GM18909 (cell line): ENCODE measurements around the gene PDE4B.
A peak's percentile ranks its signal among the peaks of the same experiment; 100 is the strongest.

Experiments
- ATAC-seq: cut with Tn5 transposase; IDR thresholded peaks from one replicate; pipeline ENCODE4 v1.9.1; 2021; ENCODE audit warnings: mild to moderate bottlenecking; ENCODE audit not compliant: unreplicated experiment, poor library complexity

PDE4B gene

DNA sequence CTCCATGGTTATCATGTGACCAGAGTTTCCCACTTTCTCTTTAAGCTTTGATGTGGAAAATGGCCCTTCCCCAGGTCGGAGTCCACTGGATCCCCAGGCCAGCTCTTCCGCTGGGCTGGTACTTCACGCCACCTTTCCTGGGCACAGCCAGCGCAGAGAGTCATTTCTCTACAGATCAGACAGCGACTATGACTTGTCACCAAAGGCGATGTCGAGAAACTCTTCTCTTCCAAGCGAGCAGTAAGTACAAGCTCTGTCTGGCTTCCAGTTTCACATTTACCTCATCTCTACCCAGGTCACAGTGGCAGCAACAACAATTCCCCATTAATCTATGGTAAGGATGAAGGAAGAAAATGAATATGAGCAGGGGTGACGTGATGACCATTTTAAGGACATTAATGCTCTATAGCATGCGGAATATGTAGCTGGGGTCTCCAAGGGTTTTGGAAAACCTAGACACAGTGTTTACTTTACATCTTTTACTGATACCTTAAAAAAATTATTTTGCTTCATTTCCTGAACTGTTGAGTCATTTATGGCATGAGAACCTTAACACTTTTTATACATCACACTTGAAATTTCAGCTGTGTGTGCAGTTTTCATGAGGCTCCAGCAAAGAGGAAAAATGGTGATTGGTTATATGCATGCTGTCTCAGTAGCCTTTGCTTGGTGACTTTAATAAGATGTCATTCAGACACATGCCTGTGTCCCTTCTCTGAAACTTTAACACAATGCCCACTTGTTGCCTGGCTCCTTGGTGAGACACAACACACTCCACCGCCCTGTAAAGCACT is 454.9 kb downstream of the PDE4B start:
- peak; percentile 58 for ATAC-seq

DNA sequence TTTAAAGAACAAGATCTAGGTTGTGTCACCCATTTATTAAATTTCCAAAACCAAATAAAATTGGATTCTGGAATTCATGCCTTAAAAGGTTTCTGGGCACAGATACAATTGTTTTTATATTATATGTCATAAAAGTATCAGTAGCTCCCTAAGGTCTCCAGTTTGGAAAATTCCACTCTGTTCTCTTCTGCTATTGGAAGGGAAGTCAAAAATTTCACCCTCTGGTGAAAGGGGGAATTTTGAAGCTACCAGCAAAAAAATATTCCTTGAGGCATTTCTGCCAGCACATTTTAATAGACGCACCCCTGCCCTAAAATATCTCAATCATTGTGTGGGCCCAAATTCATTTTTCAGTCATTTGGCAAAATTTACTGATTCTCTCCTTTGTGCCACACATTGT is 455.6 kb downstream of the PDE4B start:
- no peak for ATAC-seq

GRCh38 chr1:66248746-66249145 is 456.1 kb downstream of the PDE4B start:
- ATAC-seq = no peak

GRCh38 chr1:66250075-66250474 is 457.4 kb downstream of the PDE4B start:
- ATAC-seq = no peak

DNA sequence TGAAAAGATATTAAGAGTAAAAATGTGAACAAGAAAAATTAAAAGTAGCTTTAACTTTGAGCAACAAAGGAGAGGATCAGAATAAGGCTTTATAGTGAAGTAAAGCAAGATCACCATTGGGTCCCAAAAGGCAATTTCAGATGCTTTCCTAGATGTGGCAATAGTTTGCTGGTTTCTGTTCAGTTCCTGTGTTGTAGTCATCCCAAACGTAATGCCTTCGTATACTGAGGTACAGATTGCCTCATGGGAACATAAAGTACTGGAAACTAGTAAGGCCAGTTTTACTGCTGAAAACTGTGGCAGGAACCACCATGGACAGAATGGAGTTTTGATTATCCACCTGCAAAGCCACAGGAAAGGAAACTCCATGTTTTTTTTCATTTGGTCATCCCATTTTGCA is 457.8 kb downstream of the PDE4B start:
- ATAC-seq = no peak

GRCh38 chr1:66251546-66251945 is 458.9 kb downstream of the PDE4B start:
- no peak for ATAC-seq

- ATAC-seq = peak; percentile 75
Measured at GRCh38 chr1:66253330-66253921, 460.7 kb downstream of the PDE4B start.

GRCh38 chr1:66254785-66255184 is 462.1 kb downstream of the PDE4B start:
- ATAC-seq = no peak

GRCh38 chr1:66256629-66257572 is 464.2 kb downstream of the PDE4B start:
- ATAC-seq = no peak

DNA sequence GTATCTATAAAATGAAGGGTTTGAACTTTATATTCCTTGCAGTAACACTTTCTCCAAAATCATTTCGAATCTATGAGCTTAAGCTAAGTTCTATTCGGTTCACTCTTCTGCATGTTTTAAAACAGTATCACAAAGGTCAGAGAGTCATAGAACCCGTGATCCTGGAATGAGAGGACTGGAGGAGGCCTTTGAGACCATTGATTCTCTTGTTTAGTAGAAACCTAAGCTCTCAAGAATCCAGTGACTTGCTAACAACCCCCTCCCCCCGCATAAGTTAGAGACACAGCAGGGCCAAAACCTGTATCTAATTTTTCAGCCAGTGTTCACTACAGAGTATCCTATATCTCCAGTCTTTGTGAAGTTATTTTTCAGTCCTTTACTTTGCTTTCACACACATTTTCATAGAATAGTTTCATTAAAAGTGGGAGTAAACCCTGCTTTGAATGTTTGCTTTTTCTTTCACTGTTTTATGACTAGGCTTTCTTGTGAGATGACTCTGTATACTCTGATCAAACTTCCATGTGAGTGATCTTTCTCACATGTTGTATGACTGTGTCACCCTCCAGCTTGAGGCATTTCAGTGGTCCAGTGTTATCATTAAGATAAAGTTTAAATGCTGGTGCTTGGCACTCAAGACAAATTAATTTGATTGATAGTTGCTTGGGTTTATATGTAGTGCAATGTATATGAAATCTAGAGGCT is 465.9 kb downstream of the PDE4B start:
- ATAC-seq = no peak

- ATAC-seq = no peak
Measured at GRCh38 chr1:66261364-66261763, 468.7 kb downstream of the PDE4B start.

DNA sequence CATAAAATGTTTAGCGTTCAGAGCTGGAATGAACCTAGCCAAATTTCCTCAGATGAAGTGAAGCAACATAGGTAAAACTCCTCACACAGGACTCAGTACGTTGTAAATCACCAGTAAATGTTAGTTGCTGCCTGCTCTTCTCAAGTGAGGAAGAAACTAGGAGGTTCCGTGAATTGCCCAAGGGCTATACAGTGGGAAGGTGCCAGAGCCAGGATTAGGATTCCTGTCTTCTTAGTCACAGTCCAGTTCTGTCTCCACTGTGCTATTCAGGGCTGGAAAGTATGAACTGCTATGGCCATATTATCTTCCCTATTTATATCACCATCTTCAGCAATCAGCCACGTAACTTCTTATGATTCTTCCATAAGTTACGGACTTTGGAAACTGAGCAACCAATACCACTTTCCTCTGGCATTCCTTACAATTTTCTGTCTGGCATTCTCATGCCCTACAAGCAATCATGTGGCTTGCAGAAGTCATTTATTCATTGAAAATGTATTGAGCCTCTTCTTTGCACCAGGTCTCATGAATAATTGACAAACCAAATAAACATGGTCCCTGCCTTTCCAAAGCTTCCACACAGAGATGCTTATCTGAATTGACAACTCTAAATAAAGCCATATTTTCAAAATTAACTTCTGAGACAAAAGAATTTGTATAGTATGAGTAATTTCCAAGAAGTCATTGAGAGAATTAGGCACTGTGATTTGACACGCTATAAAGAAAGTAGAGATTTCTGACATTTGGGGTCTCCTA is 469.7 kb downstream of the PDE4B start:
- no peak for ATAC-seq

- no peak for ATAC-seq
Measured at GRCh38 chr1:66265268-66265667, 472.6 kb downstream of the PDE4B start.

GRCh38 chr1:66265796-66266195 is 473.1 kb downstream of the PDE4B start:
- no peak for ATAC-seq

DNA sequence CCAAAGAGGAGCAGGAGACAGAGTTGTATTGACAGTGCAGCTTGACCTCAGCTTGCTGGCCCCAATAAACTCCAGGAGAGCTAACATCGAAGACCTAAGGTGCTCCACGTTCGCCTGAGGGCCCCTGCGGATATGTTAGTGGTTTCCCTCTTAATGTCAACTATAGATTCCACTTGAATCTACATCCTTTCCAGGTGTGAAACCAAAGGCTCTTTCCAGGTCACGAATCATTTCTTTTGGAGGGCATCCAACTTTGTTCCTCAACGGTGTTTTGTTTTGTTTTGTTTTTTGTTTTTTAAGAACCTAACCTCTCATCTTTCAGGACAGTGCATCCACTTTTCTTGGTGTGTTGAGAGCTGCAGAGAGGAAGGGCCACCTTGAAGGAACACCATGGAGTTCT is 473.7 kb downstream of the PDE4B start:
- no peak for ATAC-seq

- no peak for ATAC-seq
Measured at GRCh38 chr1:66266756-66267155, 474.1 kb downstream of the PDE4B start.

DNA sequence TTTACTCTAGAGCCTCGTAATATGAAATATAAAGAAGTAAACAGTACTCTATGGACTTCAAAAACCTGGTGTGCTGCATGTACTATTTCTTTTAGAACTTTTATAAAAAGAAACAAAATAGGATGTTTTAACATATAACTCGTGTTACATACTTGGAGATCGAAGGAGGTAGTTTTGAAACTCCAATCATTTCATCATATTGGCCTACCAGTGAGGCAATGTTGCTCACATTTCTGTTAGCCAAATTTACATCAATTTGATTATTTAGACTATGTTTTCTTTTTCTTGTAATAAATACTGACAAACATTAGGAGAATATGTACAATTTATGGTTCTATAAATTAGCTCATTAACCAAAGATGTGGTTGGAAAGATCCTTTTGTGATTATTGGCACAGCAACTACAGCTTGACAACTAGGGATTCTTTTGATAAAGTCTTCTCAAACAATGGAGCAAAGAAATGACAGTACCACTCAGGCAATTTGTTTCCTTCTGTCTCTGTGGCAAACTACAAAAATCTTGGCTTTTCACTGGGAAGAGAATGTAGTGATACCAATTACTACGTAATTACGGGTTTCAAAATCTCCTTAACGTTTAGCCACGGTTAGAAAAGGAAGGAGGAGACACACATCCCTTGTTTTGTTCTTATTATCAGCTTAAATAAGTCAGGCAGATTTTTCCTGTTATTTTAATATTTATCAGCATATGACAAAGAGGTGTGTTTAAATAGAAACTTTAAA is 474.7 kb downstream of the PDE4B start:
- ATAC-seq = no peak

DNA sequence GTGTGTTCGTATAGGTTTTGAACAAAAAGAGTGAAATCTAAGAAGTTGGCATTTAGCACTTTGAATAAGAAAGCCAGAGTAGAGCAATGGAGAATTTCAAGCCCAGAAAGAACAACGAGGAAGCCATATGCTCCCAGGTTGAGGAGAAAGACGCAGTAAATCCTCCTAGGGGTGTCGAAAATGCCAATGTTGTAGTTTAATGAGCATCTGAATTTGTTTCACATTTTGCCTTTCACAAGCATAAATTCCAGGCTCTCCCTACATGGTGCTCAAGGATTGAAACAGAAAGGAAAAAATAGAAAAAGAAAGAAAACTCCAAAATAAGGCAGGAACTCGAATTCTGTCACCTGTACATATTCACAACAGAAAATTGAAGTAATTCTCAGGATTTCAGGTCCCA is 476.5 kb downstream of the PDE4B start:
- ATAC-seq = no peak
